ENCODE measurements around the gene HSD17B8. TPM values are rescaled to one million over a fixed set of nuclear protein-coding genes. Genes with fewer than 3 reads are reported as not detected.

Gene HSD17B8
- total RNA-seq, 4 donors from 2014 or later = 2.0 to 15.0 (median 12.9) TPM

- no peaks in the 10 kb centered on the region for H3K9me3 ChIP-seq
- TF ChIP-seq POLR2A (IDR thresholded peaks at IDR 0.05; ENCODE audit: low read depth) (no peak), EP300 (IDR thresholded peaks at IDR 0.05) (no peak), POLR2AphosphoS5 (IDR thresholded peaks at IDR 0.05) (no peak), CTCF (IDR thresholded peaks at IDR 0.05) (no peak)
- H3K36me3 ChIP-seq = peaks cover 38 to 63% (median 57%) of the 10 kb centered on the region in 4 donors
- peaks cover 42 to 64% (median 56%) of the 10 kb centered on the region in 4 donors for H3K4me1 ChIP-seq
- intact Hi-C loops (cut with DNase I) = loop anchor here (5.0 kb wide), 1 partner anchor 36 kb away; no protein-coding TSS in a partner anchor
- H3K4me3 ChIP-seq = no peak overlapping the region
- H3K27ac ChIP-seq (replicated peaks in 1 of 4) = peak overlapping the region in 1 of 4 donors; percentile 1
- DNase-seq (ENCODE audit: extremely low spot score) = no peak
- 83% methylated on average over 6 of the region's 6 CpGs for WGBS
- H3K27me3 ChIP-seq = no peaks in the 10 kb centered on the region
These were observed 6.1 kb upstream of the HSD17B8 start for GRCh38 chr6:33198159-33198852.

GRCh38 chr6:33198853-33199436 is 5.5 kb upstream of the HSD17B8 start:
- 22% methylated on average over 3 of the region's 3 CpGs for WGBS
- peaks cover 43 to 67% (median 62%) of the 10 kb centered on the region in 4 donors for H3K36me3 ChIP-seq
- intact Hi-C loops (cut with DNase I) = loop anchor here (5.0 kb wide), 1 partner anchor 37 kb away; no protein-coding TSS in a partner anchor
- no peak for DNase-seq (ENCODE audit: extremely low spot score)
- peak overlapping the region; percentile 90 to 97 (median 93) for H3K27ac ChIP-seq (replicated peaks in 1 of 4)
- no peaks in the 10 kb centered on the region for H3K9me3 ChIP-seq
- H3K4me1 ChIP-seq = peaks cover 49 to 65% (median 57%) of the 10 kb centered on the region in 4 donors
- H3K4me3 ChIP-seq = peak overlapping the region; percentile 76 to 84 (median 80)
- no peaks in the 10 kb centered on the region for H3K27me3 ChIP-seq
- TF ChIP-seq EP300 (IDR thresholded peaks at IDR 0.05) (no peak), POLR2AphosphoS5 (IDR thresholded peaks at IDR 0.05) (no peak), POLR2A (IDR thresholded peaks at IDR 0.05; ENCODE audit: low read depth) (no peak), CTCF (IDR thresholded peaks at IDR 0.05) (no peak)

GRCh38 chr6:33199687-33200218 is 4.7 kb upstream of the HSD17B8 start:
- Histone ChIP-seq H3K36me3 (peaks cover 42 to 59% (median 54%) of the 10 kb centered on the region in 4 donors), H3K4me3 (peak overlapping the region; percentile 76 to 84 (median 80)), H3K4me1 (peaks cover 52 to 74% (median 65%) of the 10 kb centered on the region in 4 donors), H3K9me3 (no peaks in the 10 kb centered on the region), H3K27me3 (no peaks in the 10 kb centered on the region), H3K27ac (replicated peaks in 1 of 4) (peak overlapping the region; percentile 90 to 97 (median 93))
- WGBS = 2% methylated on average over 14 of the region's 26 CpGs
- DNase-seq (ENCODE audit: extremely low spot score) = no peak
- TF ChIP-seq CTCF (IDR thresholded peaks at IDR 0.05) (no peak), POLR2AphosphoS5 (IDR thresholded peaks at IDR 0.05) (no peak), EP300 (IDR thresholded peaks at IDR 0.05) (no peak), POLR2A (IDR thresholded peaks at IDR 0.05; ENCODE audit: low read depth) (no peak)
- intact Hi-C loops (cut with DNase I) = loop anchor here (5.0 kb wide), 1 partner anchor 37 kb away; no protein-coding TSS in a partner anchor

GRCh38 chr6:33200219-33201146 is 4.0 kb upstream of the HSD17B8 start, which contains the start of the genes RXRB and SLC39A7:
Gene RXRB (minus strand): TSS chr6:33200665. CDS start chr6:33200476, 189 bp downstream.
Gene SLC39A7 (plus strand): TSS chr6:33200867. CDS start chr6:33201246, 379 bp downstream.
- peaks cover 35 to 52% (median 46%) of the 10 kb centered on the region in 4 donors for H3K36me3 ChIP-seq
- TF ChIP-seq POLR2A (IDR thresholded peaks at IDR 0.05; ENCODE audit: low read depth) (peak; percentile 33), POLR2AphosphoS5 (IDR thresholded peaks at IDR 0.05) (peak; percentile 82 to 91), CTCF (IDR thresholded peaks at IDR 0.05) (no peak)
- peaks cover 59 to 77% (median 72%) of the 10 kb centered on the region in 4 donors for H3K4me1 ChIP-seq
- H3K4me3 ChIP-seq = peak within 1 kb of the TSS; percentile 76 to 84 (median 80)
- H3K27me3 ChIP-seq = no peaks in the 10 kb centered on the region
- H3K27ac ChIP-seq (replicated peaks in 1 of 4) = peak within 1 kb of the TSS; percentile 90 to 97 (median 93)
- WGBS = 0% methylated on average over 53 of the region's 68 CpGs
- H3K9me3 ChIP-seq = no peaks in the 10 kb centered on the region
- intact Hi-C loops (cut with DNase I) = no loop called here
- DNase-seq (ENCODE audit: extremely low spot score) = peak; percentile 100
